Neural progenitor cell (in vitro differentiated cells): Measurements from ENCODE around the gene TEX51. TPM values are rescaled to one million over a fixed set of nuclear protein-coding genes. Genes with fewer than 3 reads are reported as not detected.

Experiments used
- DNase-seq: peaks from one replicate; pipeline ENCODE4 v3.0.0-alpha.2; 2016; ENCODE audit warnings: low spot score
- H2AFZ ChIP-seq: fragments of 200-600 bp; sonication (generic); replicated peaks from 2 replicates; pipeline ENCODE4 v1.6.1; 2016; ENCODE audit warnings: antibody characterized with exemption
- H3F3A ChIP-seq: fragments of 200-600 bp; sonication (generic); 2 replicates; pipeline ENCODE4 v1.6.1; 2016; ENCODE audit warnings: antibody characterized with exemption, low read depth
- H3K27ac ChIP-seq: fragments of 200-600 bp; sonication (generic); 2 replicates; pipeline ENCODE4 v1.5.1; 2016; ENCODE audit warnings: mild to moderate bottlenecking
- H3K27me3 ChIP-seq: fragments of 200-600 bp; sonication (generic); 2 replicates; pipeline ENCODE4 v1.6.1; 2016; ENCODE audit warnings: mild to moderate bottlenecking, moderate library complexity
- H3K36me3 ChIP-seq: fragments of 200-600 bp; sonication (generic); 2 replicates; pipeline ENCODE4 v1.5.1; 2016
- H3K4me1 ChIP-seq: fragments of 200-600 bp; sonication (generic); 2 replicates; pipeline ENCODE4 v1.6.1; 2016; ENCODE audit warnings: mixed run types
- H3K4me2 ChIP-seq: fragments of 200-600 bp; sonication (generic); 2 replicates; pipeline ENCODE4 v1.6.1; 2016
- H3K4me3 ChIP-seq: fragments of 200-600 bp; sonication (generic); 2 replicates; pipeline ENCODE4 v1.5.1; 2016
- H3K79me2 ChIP-seq: fragments of 200-600 bp; sonication (generic); 2 replicates; pipeline ENCODE4 v1.6.1; 2016; ENCODE audit warnings: low read depth
- H3K9ac ChIP-seq: fragments of 200-600 bp; sonication (generic); 2 replicates; pipeline ENCODE4 v1.6.1; 2016
- H3K9me3 ChIP-seq: fragments of 200-600 bp; sonication (generic); 2 replicates; pipeline ENCODE4 v1.5.1; 2016; ENCODE audit warnings: low read depth
- H4K20me1 ChIP-seq: fragments of 200-600 bp; sonication (generic); 2 replicates; pipeline ENCODE4 v1.6.1; 2016; ENCODE audit warnings: low read depth
- H3K27ac Mint-ChIP-seq: 3 replicates; pipeline ENCODE4 v1.8.0; 2021; ENCODE audit warnings: mixed read lengths
- H3K27me3 Mint-ChIP-seq: 2 replicates; pipeline ENCODE4 v1.8.0; 2022; ENCODE audit warnings: low read depth, mild to moderate bottlenecking, inconsistent platforms, moderate library complexity, mixed read lengths; ENCODE audit not compliant: insufficient read depth
- H3K36me3 Mint-ChIP-seq: 3 replicates; pipeline ENCODE4 v1.8.0; 2021; ENCODE audit warnings: mixed read lengths
- H3K4me1 Mint-ChIP-seq: 3 replicates; pipeline ENCODE4 v1.8.0; 2021; ENCODE audit warnings: mixed read lengths
- H3K4me3 Mint-ChIP-seq: 3 replicates; pipeline ENCODE4 v1.8.0; 2021; ENCODE audit warnings: mild to moderate bottlenecking, moderate library complexity, mixed read lengths
- H3K9me3 Mint-ChIP-seq: 3 replicates; pipeline ENCODE4 v1.8.0; 2020; ENCODE audit warnings: mixed read lengths
- CTCF ChIP-seq: fragments of 200-600 bp; sonication (generic); IDR thresholded peaks from 2 replicates; pipeline ENCODE4 v1.5.1; 2017; ENCODE audit warnings: antibody characterized with exemption, mild to moderate bottlenecking
- EZH2 ChIP-seq: fragments of 200-600 bp; sonication (generic); IDR thresholded peaks from 2 replicates; pipeline ENCODE4 v1.6.1; 2017; ENCODE audit warnings: antibody characterized with exemption, mild to moderate bottlenecking, moderate library complexity
- EZH2phosphoT487 ChIP-seq: fragments of 200-600 bp; sonication (generic); IDR thresholded peaks from 2 replicates; pipeline ENCODE4 v1.6.1; 2017; ENCODE audit warnings: antibody characterized with exemption
- total RNA-seq: library from RNA; depleted of rRNA; stranded (reverse); fragments of >200 nt; gene quantifications from 2 replicates; pipeline ENCODE4 v1.2.3, GENCODE V29; 2015; ENCODE audit warnings: low replicate concordance

TEX51 gene
- total RNA-seq, 1 donor from 2014 or later: not detected

GRCh38 chr2:126894082-126894481, 4.6 kb upstream of the TEX51 start:
- H3K27me3 ChIP-seq: peaks cover 5% of the 10 kb centered on the region
- no peak overlapping the region for H3K27ac ChIP-seq
- no peak overlapping the region for H3K27ac Mint-ChIP-seq
- no peak overlapping the region for H2AFZ ChIP-seq
- TF ChIP-seq EZH2phosphoT487 (no peak), EZH2 (no peak), CTCF (no peak)
- H3K27me3 Mint-ChIP-seq: peaks cover 2% of the 10 kb centered on the region
- no peaks in the 10 kb centered on the region for H4K20me1 ChIP-seq
- H3K9me3 Mint-ChIP-seq: peaks cover 3% of the 10 kb centered on the region
- no peaks in the 10 kb centered on the region for H3K36me3 Mint-ChIP-seq
- H3K9ac ChIP-seq: no peak overlapping the region
- no peaks in the 10 kb centered on the region for H3K4me1 ChIP-seq
- no peak overlapping the region for H3K4me3 Mint-ChIP-seq
- H3K4me2 ChIP-seq: no peak overlapping the region
- no peaks in the 10 kb centered on the region for H3F3A ChIP-seq
- peaks cover 18% of the 10 kb centered on the region for H3K4me1 Mint-ChIP-seq
- no peaks in the 10 kb centered on the region for H3K79me2 ChIP-seq
- H3K9me3 ChIP-seq: no peaks in the 10 kb centered on the region
- H3K4me3 ChIP-seq: no peak overlapping the region
- DNase-seq: no peak
- H3K36me3 ChIP-seq: no peaks in the 10 kb centered on the region

GRCh38 chr2:126894585-126895182, 4.0 kb upstream of the TEX51 start:
- Histone ChIP-seq H3K9me3 (no peaks in the 10 kb centered on the region), H3K27me3 (peaks cover 5% of the 10 kb centered on the region), H3K4me2 (no peak overlapping the region), H2AFZ (no peak overlapping the region), H3K4me1 (no peaks in the 10 kb centered on the region), H4K20me1 (no peaks in the 10 kb centered on the region), H3K27ac (no peak overlapping the region), H3K36me3 (no peaks in the 10 kb centered on the region), H3F3A (no peaks in the 10 kb centered on the region), H3K79me2 (no peaks in the 10 kb centered on the region), H3K4me3 (no peak overlapping the region), H3K9ac (no peak overlapping the region)
- no peak overlapping the region for H3K27ac Mint-ChIP-seq
- no peak overlapping the region for H3K4me3 Mint-ChIP-seq
- peaks cover 18% of the 10 kb centered on the region for H3K4me1 Mint-ChIP-seq
- peaks cover 3% of the 10 kb centered on the region for H3K9me3 Mint-ChIP-seq
- TF ChIP-seq EZH2: no peak
- no peak for TF ChIP-seq EZH2phosphoT487
- TF ChIP-seq CTCF: no peak
- no peaks in the 10 kb centered on the region for H3K27me3 Mint-ChIP-seq
- H3K36me3 Mint-ChIP-seq: no peaks in the 10 kb centered on the region
- no peak for DNase-seq

- H3K27me3 ChIP-seq: peaks cover 5% of the 10 kb centered on the region
- H3K79me2 ChIP-seq: no peaks in the 10 kb centered on the region
- Mint-ChIP-seq H3K4me3 (no peak overlapping the region), H3K27ac (no peak overlapping the region), H3K9me3 (peaks cover 3% of the 10 kb centered on the region), H3K36me3 (no peaks in the 10 kb centered on the region), H3K4me1 (peaks cover 18% of the 10 kb centered on the region), H3K27me3 (no peaks in the 10 kb centered on the region)
- no peak overlapping the region for H3K4me3 ChIP-seq
- H3K9me3 ChIP-seq: no peaks in the 10 kb centered on the region
- H3K27ac ChIP-seq: no peak overlapping the region
- H3K4me1 ChIP-seq: no peaks in the 10 kb centered on the region
- no peak overlapping the region for H3K9ac ChIP-seq
- no peak overlapping the region for H2AFZ ChIP-seq
- H4K20me1 ChIP-seq: no peaks in the 10 kb centered on the region
- no peak overlapping the region for H3K4me2 ChIP-seq
- no peaks in the 10 kb centered on the region for H3K36me3 ChIP-seq
- H3F3A ChIP-seq: no peaks in the 10 kb centered on the region
- no peak for DNase-seq
- no peak for TF ChIP-seq CTCF
- TF ChIP-seq EZH2: no peak
- no peak for TF ChIP-seq EZH2phosphoT487
Observed at GRCh38 chr2:126895336-126895735, 3.4 kb upstream of the TEX51 start.
